ENCODE data around the gene PKD2.
"Not testable (repeated sequence)": the region's sequence is repeated elsewhere in the genome, so short reads cannot be mapped to it uniquely, and the experiment has no call there.

PKD2 gene

DNA sequence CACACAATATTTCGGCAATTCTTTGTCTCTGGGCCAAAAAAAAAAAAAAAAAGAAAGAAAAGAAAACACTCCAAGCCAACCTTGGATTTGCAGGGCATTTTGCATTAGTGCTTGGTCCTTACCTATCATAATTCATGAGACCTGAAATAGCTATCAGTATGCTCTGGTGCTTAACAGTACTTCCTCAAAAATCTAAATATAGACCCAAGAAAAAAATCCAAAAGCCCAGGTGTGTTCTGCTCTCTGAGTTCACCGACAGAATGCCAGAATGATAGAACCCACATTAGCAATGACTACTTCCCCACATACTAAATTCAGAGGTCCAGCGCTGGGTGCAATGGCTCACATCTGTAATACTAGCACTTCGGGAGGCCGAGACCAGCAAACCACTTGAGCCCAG is 108.2 kb downstream of the PKD2 start:
- DNase-seq (ENCODE audit: low spot score), result no peak

GRCh38 chr4:88119943-88120342 is 112.5 kb downstream of the PKD2 start:
- DNase-seq (ENCODE audit: low spot score), result no peak

DNA sequence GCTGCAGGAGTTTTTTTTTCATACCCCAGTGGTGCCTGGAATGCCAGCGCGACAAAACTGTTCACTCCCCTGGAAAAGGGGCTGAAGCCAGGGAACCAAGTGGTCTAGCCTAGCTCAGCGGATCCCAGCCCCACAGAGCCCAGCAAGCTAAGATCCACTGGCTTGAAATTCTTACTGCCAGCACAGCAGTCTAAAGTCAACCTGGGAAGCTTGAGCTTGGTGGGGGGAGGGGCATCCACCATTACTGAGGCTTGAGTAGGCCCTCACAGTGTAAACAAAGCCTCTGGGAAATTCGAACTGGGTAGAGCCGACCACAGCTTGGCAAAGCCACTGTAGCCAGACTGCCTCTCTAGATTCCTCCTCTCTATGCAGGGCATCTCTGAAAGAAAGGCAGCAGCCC is 114.8 kb downstream of the PKD2 start:
- DNase-seq (ENCODE audit: low spot score), result not testable (repeated sequence)
